ENCODE results near the gene ERVFRD-1.

ERVFRD-1 gene, protein sequence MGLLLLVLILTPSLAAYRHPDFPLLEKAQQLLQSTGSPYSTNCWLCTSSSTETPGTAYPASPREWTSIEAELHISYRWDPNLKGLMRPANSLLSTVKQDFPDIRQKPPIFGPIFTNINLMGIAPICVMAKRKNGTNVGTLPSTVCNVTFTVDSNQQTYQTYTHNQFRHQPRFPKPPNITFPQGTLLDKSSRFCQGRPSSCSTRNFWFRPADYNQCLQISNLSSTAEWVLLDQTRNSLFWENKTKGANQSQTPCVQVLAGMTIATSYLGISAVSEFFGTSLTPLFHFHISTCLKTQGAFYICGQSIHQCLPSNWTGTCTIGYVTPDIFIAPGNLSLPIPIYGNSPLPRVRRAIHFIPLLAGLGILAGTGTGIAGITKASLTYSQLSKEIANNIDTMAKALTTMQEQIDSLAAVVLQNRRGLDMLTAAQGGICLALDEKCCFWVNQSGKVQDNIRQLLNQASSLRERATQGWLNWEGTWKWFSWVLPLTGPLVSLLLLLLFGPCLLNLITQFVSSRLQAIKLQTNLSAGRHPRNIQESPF

DNA sequence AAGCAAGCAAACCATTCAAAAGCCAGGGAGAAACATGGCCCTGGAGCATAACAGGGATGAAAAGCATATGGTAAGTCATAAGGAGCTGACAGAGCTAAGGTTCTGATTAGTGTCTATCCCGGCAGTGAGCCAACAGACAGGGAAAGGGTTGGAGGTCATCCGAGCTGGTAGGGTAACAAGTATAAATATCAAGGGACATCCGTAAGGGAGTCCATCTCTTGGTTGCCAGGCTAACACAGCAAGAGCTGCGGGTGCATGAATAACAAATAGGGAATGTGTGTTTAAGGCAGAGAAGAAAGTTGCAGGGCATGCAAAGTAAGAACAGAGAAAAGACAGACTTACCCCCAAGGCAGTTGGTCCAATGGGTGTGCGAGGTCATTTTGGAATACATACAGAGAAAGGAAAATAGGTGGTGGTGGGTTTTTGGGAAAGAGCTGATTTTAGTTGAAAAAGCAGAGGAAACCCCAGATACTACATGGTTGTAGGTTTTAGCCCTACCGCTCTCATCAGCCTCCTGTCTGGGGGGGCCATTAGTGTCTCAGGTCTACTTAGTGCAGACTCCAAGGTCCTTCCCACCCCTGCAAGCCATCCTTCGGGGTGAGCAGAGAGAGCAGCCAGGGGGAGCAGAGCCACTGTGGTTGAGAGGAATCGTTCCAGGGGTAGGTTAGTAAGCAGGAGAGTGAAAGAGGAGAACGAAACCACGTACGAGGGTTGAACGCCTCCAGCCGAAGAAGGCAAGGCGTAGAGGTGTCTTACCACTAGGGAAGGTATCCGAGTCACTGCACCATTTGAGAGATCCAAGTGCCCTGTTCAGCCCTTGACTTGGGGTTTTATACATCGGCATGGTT is at the start of gene ERVFRD-1:
ERVFRD-1 (minus strand) TSS at position 805 of the 848 bp plus-strand sequence. CDS start 6,415 bp downstream, outside the sequence.
- DNase-seq = no peak

DNA sequence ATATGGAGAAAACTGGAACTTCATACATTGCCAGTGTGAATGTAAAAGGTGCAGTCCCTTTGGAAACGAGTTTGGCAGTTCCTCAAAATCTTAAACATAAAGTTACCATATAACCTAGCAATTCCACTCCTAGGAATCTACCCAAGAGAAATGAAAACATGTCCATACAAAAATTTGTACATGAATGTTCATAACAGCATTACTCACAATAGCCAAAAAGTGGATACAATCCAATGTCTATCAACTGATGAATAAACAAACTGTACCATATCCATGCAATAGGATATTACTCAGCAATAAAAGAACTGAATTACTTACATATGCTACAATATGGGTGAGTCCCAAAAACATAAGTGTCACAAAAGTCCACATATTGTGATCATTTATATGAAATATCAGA is 48.7 kb upstream of the ERVFRD-1 start:
- DNase-seq = no peak

DNA sequence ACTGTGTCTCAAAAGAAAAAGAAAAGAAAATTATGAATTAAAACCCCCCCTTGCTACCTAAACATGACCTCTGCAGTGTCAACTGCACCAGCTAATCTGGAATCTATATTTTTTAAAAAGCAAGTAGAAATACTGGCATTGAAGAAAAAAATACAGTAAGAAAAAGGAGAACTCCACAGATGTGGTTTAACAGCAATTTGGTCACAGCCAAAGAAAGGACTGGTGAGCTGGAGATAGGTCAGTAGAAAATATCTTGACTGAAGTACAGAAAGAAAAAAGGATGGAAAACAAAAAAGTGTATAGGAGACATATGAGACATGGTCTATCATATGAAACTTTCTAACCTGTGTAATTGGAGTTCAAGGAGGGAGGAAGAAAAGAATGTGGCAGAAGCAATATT is 44.1 kb upstream of the ERVFRD-1 start:
- no peak for DNase-seq

DNA sequence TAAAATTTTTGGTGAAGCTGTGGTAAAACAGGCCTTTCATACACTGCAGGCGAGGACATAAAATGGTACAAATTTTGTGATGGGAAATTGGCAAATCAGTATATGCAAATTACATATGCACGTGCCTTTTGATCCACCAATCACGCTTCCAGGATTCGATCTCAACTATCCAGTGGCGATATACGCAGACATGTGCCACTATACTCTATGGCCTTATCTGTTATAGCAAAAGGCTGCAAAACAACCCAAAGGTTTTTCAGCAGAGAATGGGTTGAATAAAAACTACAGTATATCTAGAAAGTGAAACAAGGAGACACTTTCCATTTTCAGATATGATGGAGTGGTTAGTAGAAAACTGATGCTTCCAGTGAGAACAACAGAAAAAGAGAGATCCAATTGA is 41.9 kb upstream of the ERVFRD-1 start:
- DNase-seq = no peak

DNA sequence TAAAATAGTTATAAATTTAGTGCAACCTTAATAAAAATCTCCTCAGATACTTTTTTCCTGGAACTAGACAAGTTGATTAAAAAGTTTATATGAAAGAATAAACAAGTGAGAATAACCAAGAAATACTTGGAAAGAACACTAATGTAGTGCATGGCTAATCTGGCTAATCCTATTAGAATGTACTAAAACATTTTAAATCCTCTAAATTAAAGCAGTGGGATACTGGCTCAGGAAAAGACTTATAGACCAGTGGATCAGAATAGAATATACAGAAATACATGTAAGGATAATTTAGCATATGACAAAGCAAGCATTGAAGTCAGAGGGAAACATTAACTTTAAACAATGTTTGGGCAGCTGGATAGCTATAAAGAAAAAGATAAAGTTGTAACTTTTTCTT is 41.1 kb upstream of the ERVFRD-1 start:
- no peak for DNase-seq

DNA sequence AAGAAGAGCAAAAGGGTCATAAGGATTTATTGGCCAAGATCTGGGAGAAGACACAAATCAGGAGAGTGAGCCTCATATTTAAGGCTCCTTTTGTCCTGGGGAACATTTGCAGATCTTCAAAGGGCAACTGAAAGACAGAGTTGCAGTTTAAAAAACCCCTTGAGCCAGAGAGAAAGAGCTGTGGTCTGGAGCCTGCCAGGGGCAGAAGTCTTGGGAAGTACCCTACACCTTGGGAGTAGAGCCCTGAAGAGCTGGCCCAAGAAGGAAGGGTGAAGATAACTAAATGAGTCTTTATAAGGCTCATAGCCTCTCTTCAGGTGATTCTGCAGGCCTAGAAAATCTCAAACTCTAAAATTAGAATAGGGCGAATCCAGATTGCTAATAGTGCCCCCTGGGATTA is 40.0 kb upstream of the ERVFRD-1 start:
- no peak for DNase-seq

DNA sequence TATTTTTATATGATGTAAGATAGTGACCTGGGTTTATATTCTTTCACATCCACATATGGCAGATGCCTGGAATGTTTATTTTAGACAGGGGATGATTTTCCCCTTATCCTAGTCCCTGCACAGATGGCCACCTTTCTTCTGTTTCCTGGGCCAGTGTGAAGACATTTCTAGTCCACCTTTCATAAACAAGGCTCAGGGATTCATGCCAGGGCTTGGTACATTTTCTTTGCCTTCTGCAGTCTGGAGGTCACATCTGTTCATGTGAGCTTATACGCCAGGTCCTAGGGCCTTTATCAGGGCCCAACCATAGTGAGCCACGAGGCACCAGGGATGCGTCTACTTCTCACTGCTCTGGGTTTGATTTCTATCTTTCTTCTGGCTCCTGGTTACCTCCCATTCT is 38.0 kb upstream of the ERVFRD-1 start:
- DNase-seq = no peak

DNA sequence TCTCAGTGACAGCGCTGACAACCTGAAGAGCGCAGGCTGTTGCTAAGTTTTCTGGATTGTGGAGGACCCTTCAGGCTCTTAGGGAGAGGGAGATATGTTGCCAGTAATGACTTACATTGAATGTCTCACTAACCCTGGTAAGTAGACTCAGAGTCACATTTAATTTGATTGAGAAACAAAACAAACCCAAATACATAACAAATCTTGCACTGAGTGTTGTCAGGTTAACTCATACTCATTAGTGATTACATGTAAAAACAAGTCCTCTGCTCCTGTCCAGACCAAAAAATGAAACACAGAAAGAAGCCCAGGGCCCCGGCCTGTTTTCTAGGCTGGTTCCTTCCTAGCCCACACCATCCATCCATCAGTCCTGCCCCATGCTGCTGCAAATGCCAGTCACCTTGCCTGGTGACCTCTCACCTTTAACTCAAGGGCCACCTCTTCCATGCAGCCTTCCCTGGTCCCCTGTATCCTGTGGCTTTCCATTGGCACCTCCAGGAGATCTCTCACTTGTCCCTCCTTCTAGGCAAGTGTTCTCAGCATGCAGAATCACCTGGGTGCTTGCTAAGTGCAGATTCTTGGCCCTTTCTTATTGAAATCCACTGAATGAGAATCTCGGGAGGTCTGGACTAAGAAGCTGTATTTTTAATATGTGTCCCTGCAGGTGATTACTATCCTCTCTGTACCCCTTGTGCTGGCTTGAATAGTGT is 34.7 kb upstream of the ERVFRD-1 start:
- DNase-seq = no peak

DNA sequence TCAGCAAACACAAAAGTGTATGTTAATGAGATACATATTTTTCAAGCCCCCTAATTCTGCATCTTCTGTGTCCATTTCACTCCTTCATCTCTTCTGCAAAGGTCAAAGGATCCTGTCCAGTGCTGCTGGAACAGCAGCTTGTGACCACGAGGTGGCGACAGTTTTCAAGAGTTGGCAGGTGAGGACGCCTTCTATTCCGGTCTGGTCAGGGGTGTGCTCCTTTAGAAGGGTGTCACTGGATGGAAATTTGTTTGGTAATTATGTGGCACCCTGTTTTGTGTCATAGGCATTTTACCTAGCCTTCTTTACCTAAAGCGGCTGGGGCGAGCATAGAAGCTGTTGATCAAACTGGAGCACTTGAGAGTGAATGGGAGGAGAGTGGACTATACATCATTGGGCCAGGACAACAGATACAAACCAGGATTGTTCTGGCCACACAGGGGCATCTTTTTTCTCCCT is 32.9 kb upstream of the ERVFRD-1 start:
- DNase-seq = no peak

DNA sequence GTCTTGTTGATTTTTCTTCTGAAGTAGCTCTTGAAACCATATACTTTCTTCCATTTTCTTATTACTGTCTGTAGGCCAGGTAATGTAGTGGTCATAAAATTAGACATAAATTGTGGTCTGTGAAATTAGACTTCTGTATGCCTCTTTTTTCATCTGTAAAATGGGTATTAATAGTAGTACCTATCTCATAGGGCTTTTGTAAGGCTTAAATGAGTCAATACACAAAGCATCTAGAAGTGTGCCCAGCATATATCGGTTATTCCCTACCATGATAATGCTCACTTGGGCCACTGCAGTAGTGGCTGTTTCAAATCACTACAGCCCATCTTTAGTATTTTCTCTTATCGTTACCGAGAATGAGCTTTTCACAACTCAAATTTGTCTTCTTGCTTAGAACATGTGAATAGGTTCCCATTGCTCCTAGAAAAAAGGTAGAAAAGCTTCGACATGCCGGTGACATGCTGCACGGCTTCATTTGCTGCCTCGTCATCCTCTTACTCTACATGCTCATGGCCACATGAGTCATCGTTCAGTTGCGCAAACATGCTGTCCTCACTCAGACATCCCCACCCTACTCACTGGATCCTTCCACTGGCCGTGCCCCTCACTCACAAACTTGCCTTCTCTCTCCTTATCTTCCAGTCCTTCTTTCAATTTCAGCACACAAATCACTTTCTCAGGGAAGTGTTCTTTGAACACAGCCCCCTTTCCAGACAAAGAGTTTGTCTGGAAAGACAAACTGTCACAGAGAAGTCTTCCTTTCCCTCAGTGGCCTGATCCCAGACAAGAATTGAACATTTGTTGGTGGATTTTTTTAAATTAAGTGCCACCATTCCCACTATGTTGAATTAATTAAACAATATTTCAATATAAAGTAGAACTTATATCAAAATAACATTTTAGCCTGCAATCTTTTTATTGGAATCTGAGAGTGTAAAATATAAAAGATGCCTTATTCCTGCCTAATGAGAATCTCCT is 32.2 kb upstream of the ERVFRD-1 start:
- no peak for DNase-seq

DNA sequence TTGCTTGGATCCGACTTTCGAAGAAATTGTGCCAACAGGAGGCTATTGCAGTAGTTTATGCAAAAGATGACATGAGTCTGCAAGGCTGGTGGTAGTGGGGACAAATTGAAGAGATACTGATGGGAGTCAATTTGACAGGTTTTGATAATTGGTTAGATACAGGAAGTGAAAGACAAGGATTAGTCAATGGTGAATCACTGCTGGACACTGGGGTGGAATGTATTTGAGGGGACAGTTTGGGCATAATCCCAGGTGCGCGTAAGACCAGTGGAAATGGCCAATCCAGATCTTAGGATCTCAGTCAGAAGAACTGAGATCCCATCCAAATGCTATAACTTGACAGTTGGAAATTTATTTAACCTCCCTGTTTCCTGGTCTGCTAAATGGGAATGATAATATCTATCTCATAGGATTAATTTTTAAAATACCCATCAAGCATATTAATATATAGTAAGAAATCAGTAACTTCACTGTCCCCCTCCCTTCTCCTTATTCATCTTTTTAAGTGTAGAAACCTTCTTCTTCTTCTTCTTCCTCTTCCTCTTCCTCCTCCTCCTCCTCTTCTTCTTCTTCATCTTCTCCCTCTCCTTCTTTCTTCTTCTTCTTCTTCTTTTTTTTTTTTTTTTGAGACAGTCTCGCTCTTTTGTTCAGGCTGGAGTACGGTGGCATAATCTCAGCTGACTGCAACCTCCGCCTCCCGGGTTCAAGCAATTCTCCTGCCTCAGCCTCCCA is 30.9 kb upstream of the ERVFRD-1 start:
- DNase-seq = no peak

DNA sequence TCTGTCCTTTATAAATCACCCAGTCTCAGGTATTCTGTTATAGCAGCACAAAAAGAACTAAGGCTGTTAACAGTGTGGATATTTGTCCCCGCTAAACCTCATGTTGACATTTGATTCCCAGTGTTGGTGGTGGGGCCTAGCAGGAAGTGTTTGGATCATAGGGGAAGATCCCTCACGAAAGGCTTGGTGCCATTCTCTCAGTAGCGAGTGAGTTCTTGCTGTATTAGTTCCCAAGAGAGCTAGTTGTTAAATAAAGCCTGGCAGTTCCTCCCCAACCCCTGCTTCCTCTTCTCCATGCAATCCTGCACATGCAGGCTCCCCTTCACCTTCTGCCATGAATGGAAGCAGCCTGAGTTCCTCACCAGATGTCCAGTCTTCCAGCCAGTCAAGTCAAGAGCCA is 29.8 kb upstream of the ERVFRD-1 start:
- no peak for DNase-seq

DNA sequence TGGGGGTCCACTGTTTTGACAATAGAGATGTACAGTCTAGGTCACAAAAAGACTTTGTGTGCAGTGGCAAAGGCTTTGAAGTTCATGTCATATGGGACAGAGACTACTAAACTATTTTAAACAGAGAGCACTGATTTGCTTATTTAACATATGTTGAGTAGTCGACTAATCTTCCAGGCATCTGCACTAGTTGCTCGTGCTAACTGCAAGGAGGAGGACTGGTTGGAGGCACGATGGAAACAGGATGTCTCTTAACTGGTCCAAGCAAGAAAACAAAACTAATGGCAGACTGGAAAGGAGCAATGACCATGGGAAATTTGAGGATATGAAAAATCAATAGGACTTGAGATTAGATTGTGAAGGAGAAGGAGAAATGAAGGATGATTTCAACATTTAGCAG is 28.5 kb upstream of the ERVFRD-1 start:
- no peak for DNase-seq

DNA sequence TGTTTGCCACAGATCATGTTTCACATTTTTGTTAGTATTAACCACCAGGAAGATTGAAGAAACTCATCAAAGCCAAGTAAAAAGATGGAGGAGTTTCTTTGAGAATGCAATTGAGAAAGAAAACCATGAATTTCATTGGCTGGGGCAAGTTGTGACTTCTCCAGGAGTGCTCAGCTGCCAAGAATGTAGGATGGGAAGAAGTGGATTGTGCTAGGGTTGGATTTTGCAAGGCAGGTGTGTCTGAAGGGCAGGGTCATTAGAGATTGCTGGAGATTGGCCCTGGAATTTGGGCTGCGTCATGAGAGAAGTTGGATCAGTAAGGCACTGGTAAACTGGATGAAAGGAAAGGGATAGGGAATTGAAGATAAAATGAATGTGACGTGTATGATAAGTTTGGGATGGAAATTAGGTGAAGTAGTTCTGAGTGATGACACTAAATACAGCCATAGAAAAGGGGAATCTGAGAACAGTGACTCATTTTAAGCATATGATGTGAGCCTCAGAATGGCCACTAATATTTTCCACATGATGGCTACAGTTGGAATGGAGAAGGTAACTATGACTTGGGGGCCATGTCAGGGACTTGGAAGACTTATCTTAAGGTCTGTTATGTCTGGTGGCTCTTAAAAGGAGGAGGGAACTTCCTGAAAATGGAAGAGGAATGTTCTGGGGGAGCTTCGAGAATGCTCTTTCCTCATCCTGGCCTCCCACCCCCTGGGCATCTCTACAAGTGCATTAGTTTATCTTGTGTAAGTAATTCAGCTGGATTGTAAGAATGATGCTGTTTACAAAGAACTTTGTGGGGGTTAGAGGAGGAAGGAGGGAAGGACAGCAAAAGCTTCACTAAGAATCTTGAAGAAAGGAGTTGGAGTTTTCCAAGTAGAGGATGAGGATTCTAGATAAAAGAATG is 27.8 kb upstream of the ERVFRD-1 start:
- DNase-seq = no peak

DNA sequence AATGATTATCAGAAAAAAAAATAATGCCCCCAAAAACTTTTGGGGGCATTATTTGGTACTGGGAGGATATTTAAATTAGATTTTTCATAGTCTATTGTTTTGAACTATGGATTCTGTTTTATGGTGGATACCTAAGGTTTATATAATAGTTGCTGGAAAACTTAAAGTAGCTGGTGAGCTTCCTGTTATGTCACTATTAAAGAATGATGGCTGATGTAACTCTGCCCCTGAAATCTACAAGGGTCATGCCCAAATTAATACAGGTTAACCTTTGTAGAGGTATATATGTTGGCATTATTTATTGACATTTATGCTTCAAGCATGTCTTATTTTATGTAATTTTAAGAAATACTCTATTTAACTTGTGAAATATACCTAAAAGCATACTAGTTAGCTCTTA is 25.3 kb upstream of the ERVFRD-1 start:
- no peak for DNase-seq

DNA sequence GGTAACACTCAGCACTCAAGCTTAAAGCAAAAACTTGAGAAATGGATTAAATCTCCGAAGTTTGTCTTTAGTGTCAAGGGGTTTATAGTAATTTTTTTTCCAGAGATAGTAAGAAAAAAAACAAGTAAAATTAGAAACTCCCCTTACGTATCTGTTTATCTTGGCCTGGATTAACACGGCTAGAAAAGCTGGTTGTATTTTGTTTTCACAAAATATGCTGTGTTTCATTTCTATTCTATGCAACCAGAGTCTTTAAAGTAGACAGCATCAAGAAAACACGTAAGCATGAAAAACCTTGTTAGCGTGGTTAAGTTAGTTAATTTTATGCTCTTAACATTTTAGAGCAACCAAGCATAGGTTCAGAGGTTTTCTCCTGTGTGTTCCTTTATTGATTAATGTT is 21.8 kb upstream of the ERVFRD-1 start:
- no peak for DNase-seq

DNA sequence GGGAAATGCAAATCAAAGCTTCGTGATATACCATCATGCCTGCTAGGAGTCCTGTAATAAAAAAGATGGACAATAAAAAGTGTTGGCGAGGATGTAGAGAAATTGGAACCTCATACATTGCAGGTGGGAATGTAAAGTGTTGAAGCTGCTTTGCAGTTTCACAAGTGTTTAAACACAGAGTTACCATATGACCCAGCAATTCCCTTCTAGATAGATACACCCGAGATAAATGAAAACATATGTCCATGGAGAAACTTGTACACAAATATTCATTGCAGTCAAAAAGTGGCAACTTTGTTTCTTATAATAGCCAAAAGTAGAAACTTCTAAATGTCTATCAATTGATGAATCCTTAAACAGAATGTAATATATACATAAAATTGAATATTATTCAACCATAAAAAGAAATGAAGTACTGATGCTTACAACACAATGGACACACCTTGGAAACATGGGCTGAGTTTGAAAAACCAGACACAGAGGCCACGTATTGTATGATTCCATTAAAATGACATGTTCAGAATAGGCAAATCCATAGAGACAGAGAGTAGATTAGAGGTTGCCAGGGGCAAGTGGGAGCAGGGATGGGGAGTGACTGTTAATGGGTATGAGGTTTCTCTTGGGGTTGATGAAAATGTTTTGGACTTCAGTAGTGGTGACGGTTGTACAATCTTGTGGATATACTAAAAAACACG is 20.8 kb upstream of the ERVFRD-1 start:
- no peak for DNase-seq

DNA sequence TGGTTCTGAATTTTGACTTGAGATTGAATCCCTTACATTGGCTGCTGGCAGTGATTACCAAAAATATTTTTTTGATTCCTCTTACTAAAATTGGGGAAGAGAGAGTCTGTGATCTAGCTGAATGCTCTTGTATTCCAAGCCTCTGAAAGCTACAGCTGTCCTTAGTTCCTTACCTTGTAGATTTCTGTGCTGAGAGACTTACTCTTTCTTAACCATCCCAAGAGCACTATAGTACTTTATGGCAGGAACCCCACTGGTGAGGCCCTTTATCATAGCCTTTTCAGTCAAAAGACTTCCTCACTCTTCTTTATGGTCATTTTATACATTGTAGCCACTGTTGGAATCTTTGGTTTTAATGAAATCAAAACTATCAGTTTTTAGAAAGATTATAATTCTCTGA is 19.1 kb upstream of the ERVFRD-1 start:
- DNase-seq = no peak

DNA sequence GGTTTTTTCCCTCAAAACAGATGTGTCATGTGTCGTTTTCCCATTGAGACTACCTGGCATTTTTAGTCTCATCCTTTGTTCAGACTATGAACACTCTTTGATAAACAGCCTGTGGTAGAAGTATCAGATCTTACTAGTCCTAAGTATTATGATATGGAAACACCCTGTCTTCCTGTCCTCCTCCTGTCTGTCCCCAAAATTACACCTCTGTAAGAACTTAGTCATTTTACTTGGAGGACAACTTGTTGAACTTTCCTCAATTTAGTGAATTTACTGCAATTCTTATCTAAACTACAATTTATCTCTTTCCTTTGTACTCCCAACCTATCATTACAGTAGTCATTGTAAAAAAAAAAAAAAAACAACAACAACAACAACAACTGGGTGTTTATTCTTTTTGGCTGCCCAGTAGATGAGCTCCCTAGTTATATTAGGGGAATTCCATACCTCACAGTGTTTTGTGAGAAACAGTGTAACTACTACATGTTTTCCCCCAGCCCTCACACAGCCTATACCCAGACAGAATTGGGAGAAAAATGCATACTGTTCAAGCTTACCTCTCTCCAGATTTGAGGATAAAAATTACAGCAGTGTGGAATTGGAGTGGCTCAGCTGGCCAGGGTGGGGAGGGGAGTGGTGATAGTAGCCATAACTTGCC is 18.5 kb upstream of the ERVFRD-1 start:
- DNase-seq = no peak
